Naive B cell (primary cell): ENCODE measurements around the gene C5orf34. TPM values are rescaled to one million over a fixed set of nuclear protein-coding genes. Genes with fewer than 3 reads are reported as not detected.
A peak's percentile ranks its signal among the peaks of the same experiment; 100 is the strongest.
"Not testable (repeated sequence)": the region's sequence is repeated elsewhere in the genome, so short reads cannot be mapped to it uniquely, and the experiment has no call there.

Experiments used
- ATAC-seq, 2 donors: fragments of 150-1000 bp; cut with Tn5 transposase; 2 replicates each; pipeline ENCODE4 v1.10.0; 2021; ENCODE audit warnings: low read depth in 2 of 2, mild to moderate bottlenecking in 2 of 2, moderate library complexity in 2 of 2
- DNase-seq: peaks from one replicate; pipeline ENCODE4 v3.0.0; 2022
- H3K27ac Mint-ChIP-seq, 6 donors: one replicate each; pipeline ENCODE4 v1.8.0; 2020 to 2022; ENCODE audit warnings: mild to moderate bottlenecking in 6 of 6, mixed read lengths in 6 of 6, moderate library complexity in 5 of 6, inconsistent platforms in 2 of 6
- H3K27me3 Mint-ChIP-seq, 3 donors: one replicate each; pipeline ENCODE4 v1.8.0; 2021 to 2022; ENCODE audit warnings: mixed read lengths in 3 of 3, mild to moderate bottlenecking in 1 of 3
- H3K36me3 Mint-ChIP-seq, 2 donors: one replicate each; pipeline ENCODE4 v1.8.0; 2020 to 2022; ENCODE audit warnings: mixed read lengths in 2 of 2, inconsistent platforms in 1 of 2, mild to moderate bottlenecking in 1 of 2
- H3K4me1 Mint-ChIP-seq, 3 donors: one replicate each; pipeline ENCODE4 v1.8.0; 2020 to 2022; ENCODE audit warnings: mixed read lengths in 3 of 3, inconsistent platforms in 1 of 3, mild to moderate bottlenecking in 1 of 3, moderate library complexity in 1 of 3
- H3K4me3 Mint-ChIP-seq, 8 donors: one replicate each; pipeline ENCODE4 v1.8.0; 2020 to 2022; ENCODE audit warnings: mild to moderate bottlenecking in 8 of 8, mixed read lengths in 8 of 8, moderate library complexity in 8 of 8, inconsistent platforms in 2 of 8
- H3K9me3 Mint-ChIP-seq, 7 donors: one replicate each; pipeline ENCODE4 v1.8.0; 2020 to 2022; ENCODE audit warnings: mixed read lengths in 7 of 7, mild to moderate bottlenecking in 5 of 7, inconsistent platforms in 2 of 7, moderate library complexity in 1 of 7
- polyA plus RNA-seq, 6 donors: library from polyadenylated mRNA; unstranded; fragments of 300-500 nt; fragmentation: Illumina TruSeq; gene quantifications; one replicate each; pipeline ENCODE4 v1.2.3, GENCODE V29; 2021; ENCODE audit warnings: low read depth in 6 of 6

The C5orf34 gene
- polyA plus RNA-seq, 6 donors from 2014 or later: 1.2 to 3.9 (median 2.5) TPM; not detected in 1

- ATAC-seq (no peak), DNase-seq (no peak)
- Mint-ChIP-seq H3K36me3 (no peaks in the 10 kb centered on the region), H3K9me3 (no peaks in the 10 kb centered on the region), H3K27me3 (no peaks in the 10 kb centered on the region), H3K4me3 (no peak overlapping the region), H3K27ac (no peak overlapping the region), H3K4me1 (no peaks in the 10 kb centered on the region)
Observed at GRCh38 chr5:43491326-43491725, 23.6 kb downstream of the C5orf34 start.

- H3K36me3 Mint-ChIP-seq: no peaks in the 10 kb centered on the region
- no peak overlapping the region for H3K4me3 Mint-ChIP-seq
- H3K9me3 Mint-ChIP-seq: no peaks in the 10 kb centered on the region
- no peak for DNase-seq
- no peaks in the 10 kb centered on the region for H3K27me3 Mint-ChIP-seq
- H3K4me1 Mint-ChIP-seq: peaks cover 18 to 42% (median 21%) of the 10 kb centered on the region in 3 donors
- no peak for ATAC-seq
- no peak overlapping the region for H3K27ac Mint-ChIP-seq
Observed at GRCh38 chr5:43486353-43486752, 28.6 kb downstream of the C5orf34 start.

- Mint-ChIP-seq H3K9me3 (no peaks in the 10 kb centered on the region), H3K4me3 (peak overlapping the region in 6 of 8 donors; percentile 2 to 89 (median 53)), H3K4me1 (peaks cover 18 to 46% (median 21%) of the 10 kb centered on the region in 3 donors), H3K27ac (peak overlapping the region; percentile 61 to 100 (median 99)), H3K36me3 (no peaks in the 10 kb centered on the region), H3K27me3 (no peaks in the 10 kb centered on the region)
- DNase-seq (no peak), ATAC-seq (no peak)
Observed at GRCh38 chr5:43485406-43485805, 29.5 kb downstream of the C5orf34 start.

- Mint-ChIP-seq H3K4me3 (peak overlapping the region; percentile 88 to 100 (median 98)), H3K4me1 (peaks cover 18 to 50% (median 21%) of the 10 kb centered on the region in 3 donors), H3K36me3 (no peaks in the 10 kb centered on the region), H3K27ac (peak overlapping the region; percentile 98 to 100 (median 100)), H3K9me3 (no peaks in the 10 kb centered on the region), H3K27me3 (no peaks in the 10 kb centered on the region)
- peak; percentile 67 to 70 for ATAC-seq
- DNase-seq: peak; percentile 88
Observed at GRCh38 chr5:43484106-43484849, 30.7 kb downstream of the C5orf34 start.

GRCh38 chr5:43483298-43484105 is 31.4 kb downstream of the C5orf34 start, which contains the start of gene TMEM267:
TMEM267 (minus strand) TSS chr5:43483865; CDS start chr5:43453969, 29,896 bp downstream.
- Mint-ChIP-seq H3K36me3 (no peaks in the 10 kb centered on the region), H3K4me3 (peak within 1 kb of the TSS; percentile 88 to 100 (median 98)), H3K4me1 (peaks cover 18 to 50% (median 21%) of the 10 kb centered on the region in 3 donors), H3K27me3 (no peaks in the 10 kb centered on the region), H3K9me3 (no peaks in the 10 kb centered on the region), H3K27ac (peak within 1 kb of the TSS; percentile 98 to 100 (median 100))
- peak; percentile 78 for DNase-seq
- ATAC-seq: peak; percentile 86 to 88

- H3K4me1 Mint-ChIP-seq: peaks cover 18 to 50% (median 21%) of the 10 kb centered on the region in 3 donors
- H3K4me3 Mint-ChIP-seq: peak overlapping the region; percentile 88 to 100 (median 98)
- ATAC-seq (no peak), DNase-seq (no peak)
- no peaks in the 10 kb centered on the region for H3K36me3 Mint-ChIP-seq
- no peaks in the 10 kb centered on the region for H3K27me3 Mint-ChIP-seq
- no peaks in the 10 kb centered on the region for H3K9me3 Mint-ChIP-seq
- H3K27ac Mint-ChIP-seq: peak overlapping the region in 5 of 6 donors; percentile 80 to 100 (median 100)
Observed at GRCh38 chr5:43482490-43483297, 32.3 kb downstream of the C5orf34 start.

- Mint-ChIP-seq H3K27me3 (no peaks in the 10 kb centered on the region), H3K36me3 (peaks cover 27% of the 10 kb centered on the region in 2 donors)
Observed at GRCh38 chr5:43469671-43470391, 45.1 kb downstream of the C5orf34 start.

GRCh38 chr5:43467100-43467499 is 47.8 kb downstream of the C5orf34 start:
- Mint-ChIP-seq H3K27ac (no peak overlapping the region), H3K9me3 (peaks cover 7 to 23% (median 19%) of the 10 kb centered on the region in 7 donors), H3K27me3 (no peaks in the 10 kb centered on the region), H3K4me1 (peaks cover 12 to 18% (median 15%) of the 10 kb centered on the region in 3 donors), H3K4me3 (no peak overlapping the region), H3K36me3 (peaks cover 20 to 24% of the 10 kb centered on the region in 2 donors)
- DNase-seq (no peak), ATAC-seq (no peak)

More at GRCh38 chr5:43469671-43470391, 45.1 kb downstream of the C5orf34 start:
- DNase-seq (no peak), ATAC-seq (no peak)
- Mint-ChIP-seq H3K27ac (peak overlapping the region in 1 of 6 donors; percentile 10), H3K4me3 (no peak overlapping the region), H3K9me3 (peaks cover 7 to 21% (median 18%) of the 10 kb centered on the region in 7 donors), H3K4me1 (peaks cover 20 to 28% (median 27%) of the 10 kb centered on the region in 3 donors)

- Mint-ChIP-seq H3K4me1 (peaks cover 17 to 26% (median 18%) of the 10 kb centered on the region in 3 donors), H3K9me3 (peaks cover 7 to 23% (median 19%) of the 10 kb centered on the region in 7 donors), H3K36me3 (peaks cover 20 to 24% of the 10 kb centered on the region in 2 donors)
- not testable (repeated sequence) for H3K4me3 Mint-ChIP-seq, DNase-seq, ATAC-seq, H3K27ac Mint-ChIP-seq, H3K27me3 Mint-ChIP-seq
Observed at GRCh38 chr5:43465455-43465854, 49.5 kb downstream of the C5orf34 start.

GRCh38 chr5:43461066-43461465 is 53.9 kb downstream of the C5orf34 start:
- ATAC-seq (no peak), DNase-seq (no peak)
- Mint-ChIP-seq H3K4me3 (no peak overlapping the region), H3K27ac (peak overlapping the region in 1 of 6 donors; percentile 44), H3K36me3 (peaks cover 2 to 28% of the 10 kb centered on the region in 2 donors), H3K27me3 (no peaks in the 10 kb centered on the region), H3K4me1 (peaks cover 5 to 30% (median 18%) of the 10 kb centered on the region in 3 donors), H3K9me3 (peaks cover 0 to 15% (median 7%) of the 10 kb centered on the region in 7 donors)

- no peak for DNase-seq
- peaks cover 0 to 13% (median 6%) of the 10 kb centered on the region in 7 donors for H3K9me3 Mint-ChIP-seq
- no peak for ATAC-seq
- H3K4me3 Mint-ChIP-seq: no peak overlapping the region
- peaks cover 7 to 32% of the 10 kb centered on the region in 2 donors for H3K36me3 Mint-ChIP-seq
- no peaks in the 10 kb centered on the region for H3K27me3 Mint-ChIP-seq
- no peak overlapping the region for H3K27ac Mint-ChIP-seq
- H3K4me1 Mint-ChIP-seq: peaks cover 2 to 13% (median 13%) of the 10 kb centered on the region in 3 donors
Observed at GRCh38 chr5:43456556-43456955, 58.4 kb downstream of the C5orf34 start.

GRCh38 chr5:43441575-43441974 is 73.4 kb downstream of the C5orf34 start:
- peaks cover 28 to 63% (median 46%) of the 10 kb centered on the region in 7 donors for H3K9me3 Mint-ChIP-seq
- peaks cover 18 to 41% of the 10 kb centered on the region in 2 donors for H3K36me3 Mint-ChIP-seq
- ATAC-seq, H3K4me3 Mint-ChIP-seq, H3K27ac Mint-ChIP-seq, DNase-seq, H3K27me3 Mint-ChIP-seq: not testable (repeated sequence)
- peaks cover 4 to 17% (median 11%) of the 10 kb centered on the region in 3 donors for H3K4me1 Mint-ChIP-seq
